Measurements from ENCODE around the gene POU3F3.

- TF ChIP-seq CTCF (IDR thresholded peaks at IDR 0.05 in 2 of 3, conservative IDR thresholded peaks at IDR 0.05 in 1 of 3; ENCODE audit: borderline replicate concordance in 1 of 3, insufficient read depth in 1 of 3, low read depth in 2 of 3, low read length in 2 of 3) (no peak), REST (IDR thresholded peaks at IDR 0.05; ENCODE audit: low read depth) (no peak), EZH2phosphoT487 (IDR thresholded peaks at IDR 0.05; ENCODE audit: borderline replicate concordance) (no peak), EGR1 (IDR thresholded peaks at IDR 0.05; ENCODE audit: low read depth) (no peak), POLR2AphosphoS5 (IDR thresholded peaks at IDR 0.05; ENCODE audit: low read depth, low read length) (no peak), SIN3A (IDR thresholded peaks at IDR 0.05; ENCODE audit: low read depth) (no peak)
- TF ChIP-seq, protein P1, sequence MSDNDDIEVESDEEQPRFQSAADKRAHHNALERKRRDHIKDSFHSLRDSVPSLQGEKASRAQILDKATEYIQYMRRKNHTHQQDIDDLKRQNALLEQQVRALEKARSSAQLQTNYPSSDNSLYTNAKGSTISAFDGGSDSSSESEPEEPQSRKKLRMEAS (IDR thresholded peaks at IDR 0.05): no peak
Measured at GRCh38 chr2:104852090-104852666, 1.7 kb upstream of the POU3F3 start.

Data from HCT116 (cell line).